ENCODE measurements around the gene FRRS1L.

Gene FRRS1L

DNA sequence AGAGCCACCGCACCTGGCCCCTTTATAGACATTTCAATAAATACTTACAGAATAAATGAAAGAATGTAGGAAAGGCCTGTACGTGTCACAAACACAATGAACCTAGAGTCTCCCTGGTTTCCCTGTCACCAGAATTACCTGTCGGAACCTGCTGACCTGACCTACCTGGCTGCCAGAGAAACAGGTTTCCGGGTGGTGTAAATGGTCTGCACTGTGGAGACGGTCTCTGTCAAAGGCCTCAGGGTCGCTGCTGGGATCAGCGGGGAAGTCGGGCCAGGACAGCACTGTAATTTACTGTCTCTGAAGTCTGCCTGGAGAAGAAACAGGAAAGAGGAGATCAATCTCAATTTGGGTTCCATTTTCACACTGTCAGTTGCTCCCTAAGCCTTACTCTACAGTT, 9.3 kb upstream of the FRRS1L start:
- no peak for DNase-seq

DNA sequence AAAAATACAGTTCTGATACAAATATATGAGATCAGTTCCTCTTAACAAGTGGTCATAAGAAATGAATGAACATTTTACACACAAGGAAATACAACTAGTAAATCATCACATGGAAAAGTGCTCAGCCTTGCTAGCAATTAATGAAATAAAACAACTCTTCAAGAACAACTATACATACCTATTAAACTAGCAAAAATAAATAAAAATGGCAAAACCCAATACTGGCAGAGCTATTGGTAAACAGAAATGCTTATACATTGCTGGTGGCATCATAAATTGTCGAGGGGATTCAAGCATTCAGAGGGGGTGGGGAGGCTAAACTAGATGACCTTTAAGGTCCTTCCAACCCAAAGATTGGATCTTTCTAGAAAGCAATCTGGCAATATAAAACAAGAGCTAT, 5.9 kb upstream of the FRRS1L start:
- DNase-seq, result no peak

DNA sequence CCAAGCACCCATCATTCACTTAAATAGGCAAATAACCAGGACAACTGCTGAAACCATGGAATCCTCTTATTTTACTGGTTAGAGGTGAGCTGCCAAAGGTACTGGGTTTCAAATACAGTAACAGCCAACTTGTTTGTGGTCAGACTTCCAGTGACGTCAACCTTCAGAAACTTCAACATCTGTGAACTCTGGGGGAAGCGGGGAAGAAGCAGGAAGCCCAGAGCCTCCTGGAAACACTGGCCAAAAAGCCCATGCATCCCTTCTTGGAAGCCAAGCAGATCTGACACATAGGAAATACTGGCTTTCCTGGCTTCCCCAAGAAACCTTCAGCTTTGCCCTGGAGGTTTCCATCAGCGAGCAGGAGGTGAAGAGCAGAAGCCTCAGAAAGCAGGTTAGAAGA, 4.9 kb upstream of the FRRS1L start:
- DNase-seq, result no peak

DNA sequence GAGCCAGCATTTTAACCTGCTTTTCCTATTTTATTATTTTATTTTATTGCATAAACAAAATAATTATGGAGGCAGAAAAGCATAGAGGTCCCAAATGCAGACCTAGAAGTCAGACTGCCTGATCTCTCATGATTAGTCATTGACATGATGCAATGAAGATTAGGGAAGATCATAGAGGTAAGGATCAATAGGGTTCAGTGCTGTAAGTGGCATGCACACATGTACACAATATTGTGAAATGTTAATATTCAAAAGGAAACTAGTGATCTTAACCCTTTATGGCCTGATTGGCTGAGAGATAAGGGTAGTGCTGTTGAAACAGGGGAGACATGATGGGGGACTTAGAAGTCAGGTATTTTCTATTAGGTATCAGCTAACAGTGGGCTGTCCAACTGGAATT, 1.1 kb upstream of the FRRS1L start:
- DNase-seq, result no peak

DNA sequence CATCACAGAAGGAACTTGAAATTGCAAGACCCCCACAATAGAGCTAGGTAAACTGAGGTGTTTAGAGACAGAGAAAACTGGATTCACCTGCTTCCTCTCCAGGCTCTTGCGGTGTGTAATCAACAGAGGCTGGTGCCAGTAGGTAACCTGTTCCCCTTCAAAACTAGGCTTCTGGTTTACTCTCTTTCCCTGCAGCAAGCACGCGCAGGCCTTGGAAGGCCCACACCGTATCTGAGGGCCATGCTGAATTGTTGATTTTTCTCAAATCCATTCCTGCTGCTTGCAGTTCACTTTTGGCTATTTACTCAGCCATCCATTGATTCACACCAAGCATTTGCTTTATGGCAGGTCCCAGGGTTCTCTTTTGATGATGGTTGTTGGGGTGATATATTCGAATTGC, 667 bp upstream of the FRRS1L start:
- DNase-seq, result no peak

DNA sequence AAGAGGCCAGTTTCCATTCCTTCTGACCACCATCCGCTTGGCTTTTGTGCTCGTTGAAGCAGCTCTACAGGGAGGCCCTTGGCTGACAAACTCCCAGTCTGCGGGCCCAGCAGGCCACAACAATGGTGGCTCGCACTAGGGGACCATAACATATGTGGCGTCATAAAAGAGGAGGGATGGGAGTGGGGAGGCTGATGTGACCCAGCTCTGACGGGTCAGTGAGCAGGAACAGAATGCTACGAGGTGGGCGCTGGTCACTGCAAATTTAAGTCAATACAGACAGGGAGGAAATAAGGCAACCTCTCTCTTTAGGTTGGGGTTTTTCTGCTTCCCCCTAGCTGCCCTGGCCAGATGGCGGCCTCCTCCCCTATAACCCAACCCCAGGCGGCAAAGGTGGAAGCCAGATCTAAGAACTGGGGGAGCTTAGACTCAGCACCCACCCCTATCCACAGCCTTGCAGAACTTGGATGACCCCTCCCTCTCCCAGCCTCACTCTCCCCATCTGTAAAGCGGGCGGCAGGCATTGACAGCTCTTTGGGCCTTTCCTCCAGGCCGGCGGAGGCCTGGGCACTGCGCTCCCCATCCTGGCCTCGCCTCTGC, 778 bp downstream of the FRRS1L start:
- DNase-seq, result no peak

DNA sequence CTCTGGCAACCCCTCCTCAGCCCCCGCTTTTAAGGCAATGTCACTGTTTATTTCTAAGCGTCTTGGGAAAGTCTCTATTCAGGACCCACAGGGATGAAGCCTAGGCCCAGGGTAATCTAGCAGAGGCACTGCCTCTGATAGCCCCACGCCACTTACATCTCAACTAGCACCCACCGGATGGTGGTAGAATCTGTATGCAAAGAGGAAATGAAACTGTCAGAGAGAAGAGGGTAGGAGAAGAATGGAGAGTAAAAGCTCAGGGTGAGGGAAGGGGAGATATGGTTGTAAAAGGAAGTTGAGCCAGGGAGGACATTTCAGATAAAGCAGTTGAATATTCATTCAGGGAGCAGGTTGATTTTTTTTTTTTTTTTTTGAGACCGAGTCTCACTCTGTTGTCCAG, 3.0 kb downstream of the FRRS1L start:
- no peak for DNase-seq

DNA sequence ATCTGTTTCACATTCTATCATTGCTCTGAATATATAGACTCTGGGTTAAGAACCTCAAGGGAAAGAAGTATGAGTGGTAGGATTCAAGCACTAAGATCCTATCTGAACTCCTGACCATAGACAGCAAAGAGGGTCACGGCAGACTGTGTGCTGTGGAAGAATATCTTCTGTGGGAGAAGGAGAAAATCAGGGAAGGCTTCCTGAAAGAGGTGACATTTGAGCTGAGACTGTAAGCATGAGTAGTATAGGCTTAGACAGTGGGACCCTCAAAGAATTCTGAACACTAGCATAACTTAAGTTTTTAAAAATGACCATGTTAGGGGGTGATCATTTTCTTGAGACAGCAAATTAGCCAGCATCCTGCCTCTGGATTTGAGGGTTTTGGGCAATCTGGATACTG, 3.9 kb downstream of the FRRS1L start:
- DNase-seq, result no peak

DNA sequence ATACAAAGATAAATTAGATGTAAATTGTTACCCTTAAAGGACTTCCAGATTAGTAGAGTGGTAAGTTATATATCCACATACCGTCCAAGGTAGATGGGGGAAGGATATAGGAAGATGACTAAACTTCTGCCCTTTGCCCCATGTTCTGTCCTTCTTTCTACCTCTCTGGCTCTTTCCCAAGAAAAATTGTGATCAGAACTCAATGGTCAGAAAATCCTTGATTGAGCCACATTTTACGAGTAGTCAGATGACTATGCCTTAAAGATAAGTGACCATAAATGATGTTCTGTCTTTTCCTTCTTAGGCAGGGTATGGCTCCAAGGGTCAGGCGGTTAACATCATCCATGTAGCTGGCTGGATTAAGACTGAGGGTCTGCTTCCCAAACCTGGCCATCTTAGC, 4.4 kb downstream of the FRRS1L start:
- no peak for DNase-seq

DNA sequence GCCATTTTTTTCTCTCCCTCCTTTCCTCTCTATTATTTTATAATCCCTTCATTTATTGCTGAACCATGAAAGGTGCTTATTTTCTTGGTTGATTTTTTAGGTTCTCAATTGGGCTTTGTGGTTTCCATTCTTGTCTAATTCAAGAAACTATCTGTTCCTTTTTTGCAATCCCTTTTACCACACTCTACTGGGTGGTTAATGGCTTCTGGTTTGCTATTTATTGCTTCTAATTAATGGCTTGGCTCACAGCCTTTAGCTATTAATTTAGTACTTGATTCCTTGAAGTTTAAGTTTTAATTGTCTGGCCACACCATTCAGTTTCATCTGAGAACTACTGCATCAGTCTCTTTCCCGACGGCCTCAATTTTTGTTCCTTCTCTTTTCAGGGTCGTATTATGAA, 5.6 kb downstream of the FRRS1L start:
- DNase-seq, result no peak

DNA sequence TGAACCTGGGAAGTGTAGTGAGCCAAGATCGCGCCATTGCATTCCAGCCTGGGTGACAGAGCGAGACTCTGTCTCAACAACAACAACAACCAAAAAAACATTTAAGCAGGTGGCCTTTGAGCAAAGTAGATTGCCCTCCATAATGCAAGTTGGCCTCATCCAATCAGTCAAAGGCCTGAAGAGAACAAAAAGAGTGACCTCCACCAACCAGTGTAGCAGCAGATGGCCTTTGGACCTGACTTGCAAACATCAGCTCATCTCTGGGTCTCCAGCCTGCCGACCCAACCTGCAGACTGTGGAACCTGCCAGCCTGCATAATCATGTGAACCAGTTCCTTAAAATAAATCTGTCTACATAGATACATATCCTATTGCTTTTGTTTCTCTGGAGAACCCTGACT, 7.5 kb downstream of the FRRS1L start:
- no peak for DNase-seq

DNA sequence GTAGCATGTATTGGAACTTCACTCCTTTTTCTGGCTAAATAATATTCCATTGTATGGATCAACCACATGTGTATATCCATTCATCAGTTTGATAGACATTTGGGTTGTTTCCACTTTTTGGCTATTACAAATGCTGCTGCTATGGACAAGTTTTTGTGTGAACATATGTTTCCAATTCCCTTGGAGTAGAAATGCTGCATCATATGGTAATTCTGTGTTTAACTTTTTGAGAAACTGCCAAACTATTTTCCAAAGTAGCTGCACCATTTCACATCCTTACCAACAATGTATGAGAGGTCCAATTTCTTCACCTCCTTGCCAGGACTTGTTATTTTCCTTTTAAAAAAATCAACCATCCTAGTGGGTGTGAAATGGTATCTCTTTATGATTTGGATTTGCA, 8.4 kb downstream of the FRRS1L start:
- DNase-seq, result no peak

DNA sequence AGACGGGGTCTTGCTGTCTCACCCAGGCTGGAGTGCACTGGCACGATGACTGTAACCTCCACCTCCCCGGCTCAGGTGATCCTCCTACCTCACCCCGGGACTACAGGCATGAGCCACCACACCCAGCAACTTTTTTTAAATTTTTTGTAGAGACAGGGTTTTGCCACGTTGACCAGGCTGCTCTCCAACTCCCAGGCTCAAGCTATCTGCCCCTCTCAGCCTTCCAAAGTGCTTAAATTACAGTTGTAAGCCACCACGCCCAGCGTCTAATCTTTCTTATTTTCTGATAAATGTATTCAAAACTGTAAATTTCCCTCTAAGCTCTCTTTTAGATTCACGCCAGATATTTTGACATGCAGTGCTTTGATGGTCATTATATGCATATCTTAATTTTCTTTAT, 10.3 kb downstream of the FRRS1L start:
- DNase-seq, result no peak

DNA sequence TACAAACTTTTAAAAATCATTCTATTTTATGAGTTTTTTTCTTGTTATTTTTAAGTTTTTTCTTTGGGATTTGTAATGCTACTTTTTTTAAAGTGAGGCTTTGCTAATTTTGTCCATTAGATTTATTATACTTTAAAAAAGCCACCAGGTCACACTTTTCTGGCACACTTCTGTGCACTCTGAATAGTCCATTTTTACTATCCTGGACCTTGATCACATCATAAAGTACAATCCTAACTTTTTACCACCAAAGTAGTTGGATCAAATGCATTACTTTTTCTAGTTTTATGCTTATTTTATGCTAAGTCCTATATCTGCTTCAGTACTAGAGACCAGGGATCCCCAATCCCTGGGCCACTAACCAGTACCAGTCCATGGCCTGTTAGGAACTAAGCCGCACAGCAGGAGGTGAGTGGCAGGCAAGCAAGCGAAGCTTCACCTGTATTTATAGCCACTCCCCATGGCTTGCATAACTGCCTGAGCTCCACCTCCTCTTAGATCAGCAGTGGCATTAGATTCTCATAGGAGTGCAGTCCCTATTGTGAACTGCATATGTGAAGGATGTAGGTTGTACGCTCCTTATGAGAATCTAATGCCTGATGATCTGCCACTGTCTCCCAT, 16.0 kb downstream of the FRRS1L start:
- no peak for DNase-seq

DNA sequence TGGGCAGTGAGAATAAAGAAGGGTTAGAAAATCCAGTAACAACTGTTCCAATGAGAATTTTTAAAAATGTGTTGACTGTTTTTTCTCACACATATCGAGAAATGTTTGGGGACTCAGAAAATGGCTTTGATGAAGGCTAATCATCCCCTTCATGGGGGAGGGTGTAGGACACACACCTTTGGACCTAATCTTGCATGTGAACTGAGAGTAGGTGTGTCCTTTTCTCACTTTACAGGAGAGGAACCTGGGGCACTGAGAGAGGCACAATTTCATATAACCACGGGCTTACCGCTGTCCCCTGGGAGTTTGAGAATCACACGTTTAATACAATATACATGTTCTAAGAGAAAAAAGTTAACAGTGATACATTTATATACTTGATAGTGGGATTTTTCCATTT, 17.3 kb downstream of the FRRS1L start:
- no peak for DNase-seq

DNA sequence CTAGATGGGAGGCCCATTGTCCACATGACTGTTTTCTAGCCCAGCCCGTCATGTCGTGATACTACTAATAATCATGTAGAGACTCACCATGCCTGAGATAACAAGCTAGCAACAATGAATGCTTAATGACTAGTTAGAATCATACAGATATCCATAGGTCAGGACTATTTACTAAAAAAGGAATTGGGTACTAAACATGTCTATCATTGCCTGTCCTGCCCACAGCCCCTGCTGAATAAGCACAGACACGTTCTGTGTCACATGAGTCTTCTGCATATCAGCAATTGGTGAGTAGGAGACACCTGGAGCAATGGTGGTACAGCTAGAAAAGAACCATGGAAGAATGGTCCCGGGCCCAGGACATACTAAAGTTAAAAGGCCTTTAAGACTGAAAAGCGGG, 18.0 kb downstream of the FRRS1L start:
- DNase-seq, result no peak

DNA sequence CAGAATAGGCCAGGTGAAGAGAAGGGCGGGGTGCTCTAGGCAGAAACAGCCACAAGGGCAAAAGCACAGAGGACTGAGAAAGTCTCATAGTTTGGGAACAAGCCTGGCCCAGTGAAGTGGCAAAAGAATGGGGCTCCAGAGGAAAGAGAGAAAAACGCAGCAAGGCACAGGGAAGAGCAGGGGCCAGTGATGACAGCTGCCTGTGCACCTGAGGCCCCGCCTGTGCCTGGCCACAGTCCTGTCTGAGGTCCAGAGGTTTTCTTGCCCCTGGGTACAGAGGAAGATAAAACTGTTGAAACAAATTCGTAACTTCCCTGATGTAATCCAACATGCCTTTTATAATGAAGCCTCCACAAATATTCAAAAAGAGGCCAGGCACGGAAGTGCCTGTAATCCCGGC, 22.0 kb downstream of the FRRS1L start:
- no peak for DNase-seq

DNA sequence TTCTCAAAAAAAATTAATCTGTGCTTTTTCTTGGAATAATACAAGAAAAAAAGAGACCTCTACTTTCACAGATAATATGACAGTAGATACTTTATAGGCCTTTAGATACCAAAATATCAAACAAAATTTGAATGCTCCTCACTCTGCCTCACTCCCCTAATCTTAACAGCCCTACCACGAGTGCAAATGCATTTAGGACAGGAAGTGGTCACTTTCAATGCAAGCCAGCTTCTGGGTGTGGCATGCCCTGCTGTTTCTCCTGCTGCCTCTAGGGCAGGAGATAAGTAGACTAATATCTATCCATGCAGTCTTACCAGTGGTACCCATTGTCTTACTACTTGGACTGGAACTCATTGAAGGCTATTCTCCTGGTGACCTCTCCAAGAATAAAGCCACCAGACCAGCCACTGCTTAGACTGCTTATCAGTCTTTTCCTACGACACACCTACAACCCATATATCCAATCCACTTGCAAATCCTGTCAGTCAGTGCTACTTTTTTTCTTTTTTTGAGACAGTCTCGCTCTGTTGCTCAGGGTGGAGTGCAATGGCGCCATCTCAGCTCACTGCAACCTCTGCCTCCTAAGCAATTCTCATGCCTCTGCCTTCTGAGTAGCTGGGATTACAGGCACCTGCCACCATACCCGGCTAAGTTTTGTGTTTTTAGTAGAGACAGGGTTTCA, 23.0 kb downstream of the FRRS1L start:
- no peak for DNase-seq

DNA sequence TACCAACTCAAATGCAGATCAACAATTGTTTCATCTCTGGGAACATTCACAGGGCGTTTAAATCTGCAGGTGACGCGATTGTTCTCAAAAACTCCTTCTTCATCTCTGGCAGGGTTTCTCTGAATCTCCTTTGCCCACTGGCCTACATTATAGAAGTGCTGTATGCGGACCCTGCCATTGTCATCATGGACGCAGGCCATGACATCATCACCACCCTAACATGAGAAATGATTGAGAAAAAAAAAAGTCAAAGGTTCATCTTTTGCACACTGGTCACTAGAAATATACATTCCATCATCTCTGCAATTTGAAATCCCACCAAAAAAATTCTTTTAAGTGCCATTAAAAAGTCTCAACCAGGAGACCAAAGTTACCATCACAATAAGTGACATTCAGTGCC, 25.7 kb downstream of the FRRS1L start:
- DNase-seq, result no peak

DNA sequence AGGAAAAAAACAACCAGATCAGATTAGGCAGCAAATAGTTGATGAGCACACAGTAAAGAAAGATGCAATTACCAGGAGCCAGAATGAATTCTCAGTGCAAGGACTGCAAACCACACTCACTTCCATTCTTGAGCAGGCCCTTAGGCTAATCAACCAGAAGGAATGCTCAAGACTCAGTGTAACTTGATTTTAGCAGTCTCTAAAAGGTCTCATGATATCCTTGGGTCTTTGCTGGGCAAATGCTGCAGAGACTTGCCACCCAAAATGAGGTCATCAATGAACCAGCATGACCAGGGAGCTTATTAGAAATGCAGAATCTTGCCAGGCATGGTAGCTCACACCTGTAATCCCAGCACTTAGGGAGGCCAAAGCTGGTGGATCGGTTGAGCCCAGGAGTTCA, 27.2 kb downstream of the FRRS1L start:
- no peak for DNase-seq

DNA sequence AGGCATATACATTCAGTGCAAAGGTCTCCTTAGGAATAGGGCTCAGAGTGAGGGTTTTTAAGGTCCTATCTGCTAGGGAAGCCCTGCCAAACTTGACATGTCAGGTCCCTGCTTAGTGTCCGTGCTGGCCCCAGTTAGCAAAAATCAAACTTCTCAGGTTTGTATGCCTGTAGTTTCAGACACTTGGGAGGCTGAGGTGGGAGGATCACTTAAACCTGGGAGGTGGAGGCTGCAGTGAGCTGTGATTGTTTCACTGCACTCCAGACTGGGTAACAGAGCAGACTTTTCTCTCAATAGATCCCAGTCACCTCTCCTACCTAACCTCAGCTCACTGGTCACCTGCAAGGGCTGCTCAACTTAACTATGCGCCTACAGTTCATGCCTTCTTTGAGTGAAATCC, 28.6 kb downstream of the FRRS1L start:
- no peak for DNase-seq

DNA sequence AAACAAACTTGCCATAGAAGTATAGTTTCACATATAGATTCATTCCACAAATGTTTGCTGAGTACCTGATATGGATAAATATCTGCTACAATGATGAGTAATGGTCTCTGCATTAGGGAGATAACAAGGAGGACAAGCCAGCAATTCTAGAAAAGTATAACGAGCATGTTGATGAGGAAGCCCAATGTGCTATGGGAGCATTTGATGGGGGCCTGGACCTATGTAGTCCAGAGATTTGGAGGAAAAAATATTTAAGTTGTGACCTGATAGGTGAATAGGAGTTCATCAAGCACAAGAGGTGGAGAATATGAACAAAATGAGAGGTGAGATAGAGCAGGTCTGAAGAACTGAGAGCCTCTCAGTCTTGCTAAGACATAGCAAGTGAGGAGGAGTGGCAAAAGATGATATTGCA, 32.9 kb downstream of the FRRS1L start:
- no peak for DNase-seq

DNA sequence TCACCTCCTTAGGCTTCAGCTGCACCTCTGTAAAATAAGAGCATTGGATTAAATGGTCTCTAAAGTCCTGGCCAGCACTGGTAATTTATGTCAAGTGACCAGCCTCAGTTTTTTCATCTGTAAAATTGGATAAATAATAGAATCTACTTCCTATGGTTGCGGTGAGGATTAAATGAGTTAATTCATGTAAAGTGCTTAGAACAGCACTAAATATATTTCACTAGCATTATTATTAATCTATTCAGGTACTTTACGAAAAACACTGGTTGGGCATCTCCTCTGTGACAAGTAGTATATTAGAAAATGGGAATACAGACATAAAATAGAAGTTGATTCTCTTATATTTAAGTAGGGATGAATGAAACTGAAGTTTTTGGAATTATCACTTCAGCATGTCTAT, 33.5 kb downstream of the FRRS1L start:
- no peak for DNase-seq

DNA sequence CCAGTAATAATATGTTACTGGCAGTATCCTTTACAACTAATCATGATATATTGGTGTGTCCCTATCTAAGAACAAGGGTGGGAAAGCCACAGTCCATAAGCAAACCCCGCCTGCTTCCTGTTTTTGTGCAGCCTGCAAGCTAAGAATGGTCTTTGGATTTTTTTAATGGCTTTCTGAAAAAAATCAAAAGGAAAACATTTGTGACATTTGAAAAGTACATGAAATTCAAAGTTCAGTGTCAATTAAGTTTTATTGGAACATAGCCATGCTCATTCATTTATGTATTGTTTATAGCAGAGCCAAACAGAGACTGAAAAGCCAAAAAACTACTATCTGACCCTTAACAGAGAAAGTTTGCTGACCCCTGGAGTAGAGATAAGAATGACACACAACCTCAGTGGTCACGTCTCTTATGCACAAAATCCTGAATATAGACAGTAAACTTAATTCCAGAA, 34.5 kb downstream of the FRRS1L start:
- DNase-seq, result no peak
